OCI-LY1 (cell line): ENCODE measurements around the gene HORMAD2.

Experiments
- H2AFZ ChIP-seq: fragments of 200-600 bp; sonication (generic), shearing (Covaris generic); 2 replicates; pipeline ENCODE4 v1.6.0; 2014; ENCODE audit warnings: antibody characterized with exemption, mild to moderate bottlenecking, low read length
- H3F3A ChIP-seq: fragments of 200-600 bp; sonication (generic), shearing (Covaris generic); 2 replicates; pipeline ENCODE4 v1.6.0; 2014; ENCODE audit warnings: mild to moderate bottlenecking, antibody characterized with exemption, low read length, moderate library complexity; ENCODE audit not compliant: insufficient read depth
- H3K27ac ChIP-seq: fragments of 200-600 bp; sonication (generic); 2 replicates; pipeline ENCODE4 v1.5.1; 2014; ENCODE audit warnings: low read length, mixed run types, mild to moderate bottlenecking, low read depth; ENCODE audit not compliant: poor library complexity, severe bottlenecking
- H3K27me3 ChIP-seq: fragments of 200-600 bp; sonication (generic); 2 replicates; pipeline ENCODE4 v1.6.0; 2014; ENCODE audit warnings: antibody characterized with exemption, mild to moderate bottlenecking, low read length, moderate library complexity; ENCODE audit not compliant: insufficient read depth
- H3K36me3 ChIP-seq: fragments of 200-600 bp; sonication (generic); 2 replicates; pipeline ENCODE4 v1.6.1; 2014; ENCODE audit warnings: mild to moderate bottlenecking, antibody characterized with exemption, low read length, moderate library complexity, mixed read lengths; ENCODE audit not compliant: insufficient read depth
- H3K4me1 ChIP-seq: fragments of 200-600 bp; sonication (generic); 2 replicates; pipeline ENCODE4 v1.5.1; 2014; ENCODE audit warnings: mild to moderate bottlenecking, low read length, moderate library complexity; ENCODE audit not compliant: insufficient read depth, severe bottlenecking
- H3K4me2 ChIP-seq: fragments of 200-600 bp; sonication (generic), shearing (Covaris generic); 2 replicates; pipeline ENCODE4 v1.6.1; 2014; ENCODE audit warnings: low read length
- H3K4me3 ChIP-seq: fragments of 200-600 bp; sonication (generic); 2 replicates; pipeline ENCODE4 v1.5.1; 2014; ENCODE audit warnings: low read length, low read depth, mild to moderate bottlenecking, mixed read lengths; ENCODE audit not compliant: poor library complexity, severe bottlenecking
- H3K79me2 ChIP-seq: fragments of 200-600 bp; shearing (Covaris generic); 2 replicates; pipeline ENCODE4 v1.6.1; 2016; ENCODE audit warnings: mixed run types, low read length, mixed read lengths; ENCODE audit not compliant: insufficient read depth
- H3K9ac ChIP-seq: fragments of 200-600 bp; sonication (generic), shearing (Covaris generic); 2 replicates; pipeline ENCODE4 v1.6.1; 2014; ENCODE audit warnings: mild to moderate bottlenecking, low read length, mixed read lengths
- H3K9me2 ChIP-seq: fragments of 200-600 bp; sonication (generic), shearing (Covaris generic); 2 replicates; pipeline ENCODE4 v1.6.1; 2014; ENCODE audit warnings: low read depth, mild to moderate bottlenecking, low read length, mixed read lengths
- H3K9me3 ChIP-seq: fragments of 200-600 bp; shearing (Covaris generic); 2 replicates; pipeline ENCODE4 v1.6.1; 2014; ENCODE audit warnings: low read length, mixed read lengths
- H4K20me1 ChIP-seq: fragments of 200-600 bp; sonication (generic), shearing (Covaris generic); 2 replicates; pipeline ENCODE4 v1.6.0; 2016; ENCODE audit warnings: mild to moderate bottlenecking, low read length; ENCODE audit not compliant: insufficient read depth
- EZH2 ChIP-seq: fragments of 200-600 bp; sonication (generic), shearing (Covaris generic); IDR thresholded peaks from 2 replicates; pipeline ENCODE4 v1.8.0; 2017; ENCODE audit warnings: borderline replicate concordance, mixed run types, mild to moderate bottlenecking, antibody characterized with exemption, low read length, moderate library complexity, mixed read lengths
- TF ChIP-seq, protein P1 (sequence below): fragments of 200-600 bp; sonication (generic), shearing (Covaris generic); IDR thresholded peaks from 2 replicates; pipeline ENCODE4 v1.5.1; 2017; ENCODE audit warnings: mild to moderate bottlenecking, antibody characterized with exemption, low read length, moderate library complexity, mixed read lengths

Gene HORMAD2

DNA sequence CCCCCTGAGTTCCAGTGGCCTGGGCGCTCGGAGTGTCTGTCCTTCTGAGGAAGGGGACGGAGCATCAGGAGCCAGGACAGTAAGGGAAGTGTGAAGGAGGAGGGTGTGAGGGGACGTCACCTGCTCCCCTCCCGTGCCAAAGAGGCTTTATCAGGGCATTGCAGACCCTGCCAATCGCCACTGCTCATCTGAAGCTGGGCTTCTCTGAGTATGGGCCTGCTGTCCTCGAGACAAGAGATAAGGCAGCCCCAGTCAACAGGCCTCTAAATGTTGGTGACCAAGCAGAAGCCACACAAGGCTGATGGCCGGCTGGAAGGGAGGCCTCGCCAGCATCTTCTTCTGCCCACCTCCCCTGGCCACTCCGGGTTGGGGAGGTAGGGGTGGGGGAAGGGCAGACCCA, 136.4 kb downstream of the HORMAD2 start:
- Histone ChIP-seq H3K27me3 (no peaks in the 10 kb centered on the region; the same call in 1 of the 2 replicates), H3K36me3 (no peaks in the 10 kb centered on the region), H3K9me3 (no peaks in the 10 kb centered on the region), H3K9me2 (no peaks in the 10 kb centered on the region), H2AFZ (no peak overlapping the region), H3K9ac (no peak overlapping the region), H3K4me2 (no peak overlapping the region), H3K79me2 (no peaks in the 10 kb centered on the region), H4K20me1 (no peaks in the 10 kb centered on the region), H3K4me1 (no peaks in the 10 kb centered on the region), H3K4me3 (no peak overlapping the region), H3F3A (no peaks in the 10 kb centered on the region), H3K27ac (no peak overlapping the region)
- TF ChIP-seq, protein P1, sequence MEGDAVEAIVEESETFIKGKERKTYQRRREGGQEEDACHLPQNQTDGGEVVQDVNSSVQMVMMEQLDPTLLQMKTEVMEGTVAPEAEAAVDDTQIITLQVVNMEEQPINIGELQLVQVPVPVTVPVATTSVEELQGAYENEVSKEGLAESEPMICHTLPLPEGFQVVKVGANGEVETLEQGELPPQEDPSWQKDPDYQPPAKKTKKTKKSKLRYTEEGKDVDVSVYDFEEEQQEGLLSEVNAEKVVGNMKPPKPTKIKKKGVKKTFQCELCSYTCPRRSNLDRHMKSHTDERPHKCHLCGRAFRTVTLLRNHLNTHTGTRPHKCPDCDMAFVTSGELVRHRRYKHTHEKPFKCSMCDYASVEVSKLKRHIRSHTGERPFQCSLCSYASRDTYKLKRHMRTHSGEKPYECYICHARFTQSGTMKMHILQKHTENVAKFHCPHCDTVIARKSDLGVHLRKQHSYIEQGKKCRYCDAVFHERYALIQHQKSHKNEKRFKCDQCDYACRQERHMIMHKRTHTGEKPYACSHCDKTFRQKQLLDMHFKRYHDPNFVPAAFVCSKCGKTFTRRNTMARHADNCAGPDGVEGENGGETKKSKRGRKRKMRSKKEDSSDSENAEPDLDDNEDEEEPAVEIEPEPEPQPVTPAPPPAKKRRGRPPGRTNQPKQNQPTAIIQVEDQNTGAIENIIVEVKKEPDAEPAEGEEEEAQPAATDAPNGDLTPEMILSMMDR = no peak
- no peak for TF ChIP-seq EZH2

DNA sequence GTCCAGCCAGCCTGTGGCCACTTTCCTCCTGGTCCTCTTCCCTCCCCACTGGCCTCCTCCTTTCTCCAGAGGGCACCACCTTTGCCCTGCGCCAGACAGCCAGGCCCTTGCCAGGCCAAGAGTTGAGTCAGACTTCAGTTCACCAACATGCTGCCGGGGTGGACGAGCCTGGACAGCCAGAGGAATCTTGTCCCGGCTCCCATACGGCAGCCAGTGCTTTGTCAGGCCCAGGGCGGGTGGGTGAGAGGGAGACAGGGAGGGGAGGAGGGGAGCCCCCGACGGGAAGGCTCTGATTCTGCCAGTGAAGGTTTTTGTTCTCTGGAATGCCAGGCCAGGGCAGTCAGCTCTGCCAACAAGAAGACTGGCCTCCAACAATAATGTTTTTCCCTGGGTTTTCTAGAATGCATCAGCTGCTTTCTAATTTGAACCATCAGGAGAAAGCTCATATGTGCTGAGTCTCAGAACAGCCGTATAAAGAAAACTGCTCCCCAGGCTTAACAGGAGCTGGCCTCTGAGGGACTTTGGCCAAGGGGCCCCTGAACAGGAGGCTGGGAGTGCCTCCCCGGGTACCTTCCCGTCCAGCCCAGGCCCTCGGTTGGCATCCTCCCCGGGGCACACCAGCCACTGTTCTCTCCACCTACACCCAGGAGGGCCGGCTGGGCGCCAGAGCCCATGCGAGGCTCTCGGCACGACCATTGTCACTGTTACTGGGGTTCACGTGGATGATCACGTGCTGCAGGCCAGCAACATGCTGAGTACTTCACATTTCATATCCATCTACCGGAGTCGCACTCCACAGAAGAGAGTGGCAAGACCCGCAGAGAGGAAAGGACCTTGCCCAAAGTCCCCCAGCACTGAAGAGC, 137.7 kb downstream of the HORMAD2 start:
- Histone ChIP-seq H3K27me3 (no peaks in the 10 kb centered on the region; the same call in 1 of the 2 replicates), H3K9me3 (no peaks in the 10 kb centered on the region), H3K79me2 (no peaks in the 10 kb centered on the region), H2AFZ (no peak overlapping the region), H3K4me2 (no peak overlapping the region), H3K9me2 (no peaks in the 10 kb centered on the region), H3K4me3 (no peak overlapping the region), H3K27ac (no peak overlapping the region), H3K36me3 (no peaks in the 10 kb centered on the region), H3K4me1 (no peaks in the 10 kb centered on the region), H3F3A (no peaks in the 10 kb centered on the region), H4K20me1 (no peaks in the 10 kb centered on the region), H3K9ac (no peak overlapping the region)
- TF ChIP-seq, protein P1 = no peak
- TF ChIP-seq EZH2 = no peak

DNA sequence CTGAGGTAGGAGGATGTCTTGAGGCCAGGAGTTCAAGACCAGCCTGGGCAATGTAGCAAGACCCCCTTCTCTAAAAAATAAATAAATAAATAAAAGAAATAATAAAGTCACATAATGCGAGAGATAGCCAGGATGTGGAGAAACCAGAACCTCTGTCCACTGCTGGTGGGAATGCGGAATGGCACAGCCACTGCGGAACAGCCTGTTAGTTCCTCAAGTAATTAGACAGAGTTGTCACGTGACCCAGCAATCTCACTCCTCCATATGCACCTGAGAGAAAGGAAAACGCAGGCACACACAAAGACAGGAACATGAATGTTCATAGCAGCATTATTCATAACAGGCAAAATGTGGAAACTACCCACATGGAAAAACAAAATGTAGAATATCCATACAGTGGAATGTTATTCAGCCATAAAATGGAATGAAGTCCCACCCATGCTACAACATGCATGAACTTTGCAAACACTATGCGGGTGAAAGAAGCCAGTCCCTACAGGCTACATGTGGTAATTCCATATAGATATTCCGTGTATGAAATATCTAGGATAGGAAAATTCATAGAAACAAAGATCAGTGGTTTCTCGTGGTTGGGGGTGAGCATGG, 138.9 kb downstream of the HORMAD2 start:
- H4K20me1 ChIP-seq = no peaks in the 10 kb centered on the region
- no peaks in the 10 kb centered on the region for H3K36me3 ChIP-seq
- TF ChIP-seq, protein P1 = no peak
- TF ChIP-seq EZH2 = no peak
- no peaks in the 10 kb centered on the region for H3F3A ChIP-seq
- H3K9me3 ChIP-seq = no peaks in the 10 kb centered on the region
- no peak overlapping the region for H3K27ac ChIP-seq
- no peak overlapping the region for H3K4me3 ChIP-seq
- no peak overlapping the region for H3K4me2 ChIP-seq
- no peak overlapping the region for H3K9ac ChIP-seq
- H3K9me2 ChIP-seq = no peaks in the 10 kb centered on the region
- H2AFZ ChIP-seq = no peak overlapping the region
- no peaks in the 10 kb centered on the region for H3K79me2 ChIP-seq
- no peaks in the 10 kb centered on the region; the same call in 1 of the 2 replicates for H3K27me3 ChIP-seq
- H3K4me1 ChIP-seq = no peaks in the 10 kb centered on the region
